B cell (primary cell): ENCODE measurements around the gene OR13C5. TPM values are rescaled to one million over a fixed set of nuclear protein-coding genes. Genes with fewer than 3 reads are reported as not detected.

Experiments
- ATAC-seq: fragments of 200-7000 bp; cut with Tn5 transposase; one replicate; pipeline ENCODE4 v1.10.0; 2021; ENCODE audit warnings: low read depth, mild to moderate bottlenecking, moderate number of reproducible peaks, moderate library complexity
- CTCF ChIA-PET: fragments of 350-600 bp; sonication (Branson Sonifier 250); formaldehyde crosslinking; loops from one replicate; lab custom pipeline; 2021; ENCODE audit warnings: antibody characterized with exemption, inconsistent platforms; lab: Charles Lee
- POLR2A ChIA-PET: fragments of 350-600 bp; sonication (Branson Sonifier 250); formaldehyde crosslinking; loops from one replicate; lab custom pipeline; 2021; ENCODE audit warnings: antibody characterized with exemption; lab: Charles Lee
- DNase-seq: peaks from one replicate; pipeline ENCODE4 v3.0.0; 2013
- H2AFZ ChIP-seq: 2 replicates; pipeline ENCODE4 v1.6.1; 2012; ENCODE audit warnings: mild to moderate bottlenecking, low read depth, low read length; ENCODE audit not compliant: insufficient read depth, poor library complexity, severe bottlenecking
- H3K27ac ChIP-seq, 2 donors: 1 replicate in 1 of 2; 2 replicates in 1 of 2; pipeline ENCODE4 v1.5.1; 2012 to 2013; ENCODE audit warnings: low read length in 2 of 2, mild to moderate bottlenecking in 2 of 2, moderate library complexity in 1 of 2
- H3K27me3 ChIP-seq, 4 experiments: fragments of 200-600 bp in 1 of 4; sonication (generic) in 1 of 4; replicated peaks in 1 of 4; 1 replicate in 2 of 4; 2 replicates in 2 of 4; pipeline versions ENCODE4 v1.6.1 to v1.7.0; 2013 to 2016; ENCODE audit warnings: low read length in 3 of 4, mild to moderate bottlenecking in 2 of 4, mixed read lengths in 1 of 4, moderate library complexity in 1 of 4; ENCODE audit not compliant: insufficient read depth in 4 of 4, control insufficient read depth in 3 of 4; ENCODE audit errors: control extremely low read depth in 1 of 4
- H3K36me3 ChIP-seq, 2 experiments: replicated peaks in 1 of 2; 1 replicate in 1 of 2; 2 replicates in 1 of 2; pipeline versions ENCODE4 v1.6.1 to v1.7.1; 2013; ENCODE audit warnings: low read length in 1 of 2; ENCODE audit not compliant: insufficient read depth in 2 of 2, control insufficient read depth in 1 of 2; ENCODE audit errors: control extremely low read depth in 1 of 2, extremely low read depth in 1 of 2
- H3K4me1 ChIP-seq, 2 donors: fragments of 200-600 bp in 1 of 2; sonication (generic) in 1 of 2; 1 replicate in 1 of 2; 2 replicates in 1 of 2; pipeline versions ENCODE4 v1.5.1 to v1.6.1; 2013 to 2017; ENCODE audit warnings: low read length in 2 of 2; ENCODE audit not compliant: control insufficient read depth in 2 of 2, insufficient read depth in 2 of 2
- H3K4me2 ChIP-seq: replicated peaks from 2 replicates; pipeline ENCODE3; 2012; ENCODE audit warnings: mild to moderate bottlenecking, low read depth, low read length; ENCODE audit not compliant: poor library complexity, severe bottlenecking
- H3K4me3 ChIP-seq, 5 experiments: fragments of 200-600 bp in 1 of 5; sonication (generic) in 1 of 5; 1 replicate in 3 of 5; 2 replicates in 2 of 5; pipeline versions ENCODE4 v1.5.1 to v1.7.0; 2011 to 2016; ENCODE audit warnings: low read length in 4 of 5, mild to moderate bottlenecking in 4 of 5, low read depth in 2 of 5, control low read depth in 1 of 5, moderate library complexity in 1 of 5; ENCODE audit not compliant: insufficient read depth in 1 of 5; ENCODE audit errors: control extremely low read depth in 1 of 5, extremely low read depth in 1 of 5
- H3K79me2 ChIP-seq: fragments of 200-600 bp; sonication (generic); one replicate; pipeline ENCODE4 v1.6.0; 2016; ENCODE audit warnings: low read length; ENCODE audit not compliant: control insufficient read depth, insufficient read depth
- H3K9ac ChIP-seq: fragments of 200-600 bp; sonication (generic); 2 replicates; pipeline ENCODE4 v1.6.1; 2017; ENCODE audit warnings: mild to moderate bottlenecking, low read length, moderate library complexity
- H3K9me3 ChIP-seq, 3 donors: one replicate each; pipeline versions ENCODE4 v1.6.1 to v1.7.1; 2013; ENCODE audit warnings: low read length in 2 of 3; ENCODE audit not compliant: control insufficient read depth in 2 of 3, insufficient read depth in 1 of 3; ENCODE audit errors: control extremely low read depth in 1 of 3
- H4K20me1 ChIP-seq: 2 replicates; pipeline ENCODE4 v1.6.0; 2012; ENCODE audit warnings: mild to moderate bottlenecking, low read length; ENCODE audit not compliant: insufficient read depth, control insufficient read depth, poor library complexity, severe bottlenecking
- H3K27ac Mint-ChIP-seq: one replicate; pipeline ENCODE4 v1.8.0; 2021; ENCODE audit warnings: mixed read lengths
- H3K27me3 Mint-ChIP-seq: one replicate; pipeline ENCODE4 v1.8.0; 2021; ENCODE audit warnings: mixed read lengths
- H3K4me1 Mint-ChIP-seq: one replicate; pipeline ENCODE4 v1.8.0; 2021; ENCODE audit warnings: mixed read lengths
- H3K4me3 Mint-ChIP-seq: one replicate; pipeline ENCODE4 v1.8.0; 2021; ENCODE audit warnings: mixed read lengths
- H3K9me3 Mint-ChIP-seq: one replicate; pipeline ENCODE4 v1.8.0; 2022; ENCODE audit warnings: mixed read lengths; ENCODE audit not compliant: insufficient read depth
- EZH2 ChIP-seq: IDR thresholded peaks from 2 replicates; pipeline ENCODE4 v1.6.1; 2012; ENCODE audit warnings: borderline replicate concordance, low read depth, mild to moderate bottlenecking, moderate library complexity, low read length; ENCODE audit not compliant: insufficient read depth, poor library complexity, severe bottlenecking
- WGBS: methylation state at CpG from one replicate; pipeline ENCODE4 v1.1.5; 2013; ENCODE audit warnings: missing lambda C conversion rate; ENCODE audit not compliant: insufficient coverage; 5-methylcytosine and 5-hydroxymethylcytosine counted together
- intact Hi-C: fragments of 100-400 bp; cut with micrococcal nuclease; formaldehyde crosslinking; loops from one replicate; pipeline ENCODE4 v1.10.0; 2022
- polyA plus RNA-seq: library from polyadenylated mRNA; depleted of rRNA; stranded (reverse); fragments of >200 nt; gene quantifications from 2 replicates; pipeline ENCODE4 v1.2.3, GENCODE V29; 2012
- total RNA-seq, 2 donors: library from RNA; stranded (reverse); fragments of 120-200 nt in 1 of 2; gene quantifications; 1 replicate in 1 of 2; 2 replicates in 1 of 2; pipeline versions ENCODE4 v1.2.3 to v1.2.4, GENCODE V29; 2013 to 2022
- TF ChIP-seq, protein P1 (sequence below): fragments of 200-600 bp; IDR thresholded peaks from one replicate; pipeline ENCODE4 v1.8.0; 2022; ENCODE audit warnings: antibody characterized with exemption, mild to moderate bottlenecking

OR13C5 gene
- total and polyA plus RNA-seq, 2 donors (not counting 1 experiment from before 2014, with no cell fraction given), result not detected

DNA sequence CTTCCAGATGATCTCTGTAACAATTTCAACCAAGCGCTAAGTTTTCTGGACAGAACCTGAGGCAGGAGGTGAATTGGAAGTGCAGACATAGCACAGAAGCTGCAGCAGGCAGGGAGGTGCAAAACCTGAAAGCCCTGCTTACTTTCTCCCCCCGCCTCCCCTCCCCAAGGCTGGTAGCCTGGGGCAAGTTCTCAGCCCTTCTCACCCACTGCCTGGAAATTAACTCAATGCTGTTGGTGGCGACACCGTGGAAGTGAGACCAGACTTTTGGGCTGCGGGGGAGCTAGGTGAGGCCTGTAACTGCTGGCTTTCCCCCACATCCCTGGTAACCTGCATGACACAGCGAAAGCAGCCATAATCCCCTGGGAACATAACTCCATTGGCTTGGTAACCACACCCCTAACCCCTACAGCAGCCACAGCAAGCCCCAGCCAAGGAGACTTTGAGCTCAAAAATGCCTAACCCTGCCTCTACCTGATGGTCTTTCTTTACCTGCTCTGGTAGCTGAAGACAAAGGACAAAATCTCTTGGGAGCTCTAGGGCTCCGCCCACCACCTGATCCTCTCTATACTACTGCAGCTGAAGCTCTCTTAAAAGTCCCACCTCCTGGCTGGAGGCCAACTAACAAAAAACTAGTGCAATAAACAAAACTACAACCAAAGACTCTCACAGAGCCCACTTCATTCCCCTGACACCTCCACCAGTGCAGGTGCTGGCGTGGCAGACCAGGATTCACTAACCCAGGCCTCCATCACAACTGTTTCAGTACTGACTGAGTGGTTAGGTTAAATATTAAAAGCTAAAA is 42.2 kb downstream of the OR13C5 start:
- ChIA-PET POLR2A (no interaction called here), CTCF (no interaction called here)
- Mint-ChIP-seq H3K9me3 (peaks cover 6% of the 10 kb centered on the region), H3K27me3 (peaks cover 4% of the 10 kb centered on the region), H3K4me1 (no peaks in the 10 kb centered on the region), H3K27ac (no peak overlapping the region), H3K4me3 (no peak overlapping the region)
- ATAC-seq (no peak), DNase-seq (no peak)
- Histone ChIP-seq H3K79me2 (no peaks in the 10 kb centered on the region), H2AFZ (no peak overlapping the region), H3K27me3 (no peaks in the 10 kb centered on the region), H3K4me3 (no peak overlapping the region), H4K20me1 (no peaks in the 10 kb centered on the region), H3K4me1 (no peaks in the 10 kb centered on the region), H3K9ac (no peak overlapping the region), H3K27ac (no peak overlapping the region), H3K9me3 (peaks cover 0 to 8% (median 0%) of the 10 kb centered on the region in 3 donors), H3K4me2 (no peak overlapping the region), H3K36me3 (no peaks in the 10 kb centered on the region)
- 91% methylated on average over 6 of the region's 8 CpGs for WGBS
- intact Hi-C loops, result no loop called here
- no peak for TF ChIP-seq EZH2
- TF ChIP-seq, protein P1, sequence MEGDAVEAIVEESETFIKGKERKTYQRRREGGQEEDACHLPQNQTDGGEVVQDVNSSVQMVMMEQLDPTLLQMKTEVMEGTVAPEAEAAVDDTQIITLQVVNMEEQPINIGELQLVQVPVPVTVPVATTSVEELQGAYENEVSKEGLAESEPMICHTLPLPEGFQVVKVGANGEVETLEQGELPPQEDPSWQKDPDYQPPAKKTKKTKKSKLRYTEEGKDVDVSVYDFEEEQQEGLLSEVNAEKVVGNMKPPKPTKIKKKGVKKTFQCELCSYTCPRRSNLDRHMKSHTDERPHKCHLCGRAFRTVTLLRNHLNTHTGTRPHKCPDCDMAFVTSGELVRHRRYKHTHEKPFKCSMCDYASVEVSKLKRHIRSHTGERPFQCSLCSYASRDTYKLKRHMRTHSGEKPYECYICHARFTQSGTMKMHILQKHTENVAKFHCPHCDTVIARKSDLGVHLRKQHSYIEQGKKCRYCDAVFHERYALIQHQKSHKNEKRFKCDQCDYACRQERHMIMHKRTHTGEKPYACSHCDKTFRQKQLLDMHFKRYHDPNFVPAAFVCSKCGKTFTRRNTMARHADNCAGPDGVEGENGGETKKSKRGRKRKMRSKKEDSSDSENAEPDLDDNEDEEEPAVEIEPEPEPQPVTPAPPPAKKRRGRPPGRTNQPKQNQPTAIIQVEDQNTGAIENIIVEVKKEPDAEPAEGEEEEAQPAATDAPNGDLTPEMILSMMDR, result no peak

DNA sequence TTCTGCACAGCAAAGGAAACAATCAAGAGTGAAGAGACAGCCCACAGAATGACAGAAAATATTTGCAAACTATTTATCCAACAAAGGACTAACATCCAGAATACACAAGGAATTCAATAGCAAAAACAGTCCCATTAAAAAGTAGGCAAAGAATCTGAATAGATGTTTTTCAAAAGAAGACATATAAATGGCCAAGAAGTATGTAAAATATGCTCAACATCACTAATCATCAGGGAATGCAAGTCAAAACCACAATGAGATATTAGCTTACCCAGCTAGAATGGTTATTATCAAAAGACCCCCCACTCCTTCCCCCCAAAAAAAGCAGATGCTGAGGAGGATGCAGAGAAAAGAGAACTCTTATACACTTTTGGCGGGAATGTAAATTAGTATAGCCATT is 43.7 kb downstream of the OR13C5 start:
- Mint-ChIP-seq H3K4me1 (no peaks in the 10 kb centered on the region), H3K27me3 (peaks cover 4% of the 10 kb centered on the region), H3K4me3 (no peak overlapping the region), H3K9me3 (peaks cover 6% of the 10 kb centered on the region), H3K27ac (no peak overlapping the region)
- peaks cover 0 to 8% (median 0%) of the 10 kb centered on the region in 3 donors for H3K9me3 ChIP-seq
- no peak overlapping the region for H3K4me3 ChIP-seq
- no peak overlapping the region for H3K27ac ChIP-seq
- H4K20me1 ChIP-seq, result no peaks in the 10 kb centered on the region
- ATAC-seq (no peak), DNase-seq (no peak)
- intact Hi-C loops, result no loop called here
- CTCF ChIA-PET, result no interaction called here
- no peaks in the 10 kb centered on the region for H3K27me3 ChIP-seq
- no peak for TF ChIP-seq EZH2
- TF ChIP-seq, protein P1, result no peak
- WGBS, result no CpG with 5 or more reads among the region's 1 CpG
- H3K4me2 ChIP-seq, result no peak overlapping the region
- H3K79me2 ChIP-seq, result no peaks in the 10 kb centered on the region
- POLR2A ChIA-PET, result no interaction called here
- no peaks in the 10 kb centered on the region for H3K4me1 ChIP-seq
- no peaks in the 10 kb centered on the region for H3K36me3 ChIP-seq
- no peak overlapping the region for H3K9ac ChIP-seq
- no peak overlapping the region for H2AFZ ChIP-seq
